Glutamatergic neuron (in vitro differentiated cells): ENCODE results near the gene ZDHHC8. TPM values are rescaled to one million over a fixed set of nuclear protein-coding genes. Genes with fewer than 3 reads are reported as not detected.

ENCODE experiments used
- DNase-seq: peaks from one replicate; pipeline ENCODE4 v3.0.0; 2022
- H3K27ac Mint-ChIP-seq: one replicate; pipeline ENCODE4 v1.8.0; 2020; ENCODE audit warnings: mild to moderate bottlenecking, mixed read lengths, inconsistent platforms; ENCODE audit not compliant: unreplicated experiment
- H3K27me3 Mint-ChIP-seq: one replicate; pipeline ENCODE4 v1.8.0; 2020; ENCODE audit warnings: mild to moderate bottlenecking, moderate library complexity, mixed read lengths, inconsistent platforms; ENCODE audit not compliant: unreplicated experiment
- H3K36me3 Mint-ChIP-seq: one replicate; pipeline ENCODE4 v1.8.0; 2020; ENCODE audit warnings: mild to moderate bottlenecking, mixed read lengths, inconsistent platforms; ENCODE audit not compliant: unreplicated experiment
- H3K4me1 Mint-ChIP-seq: one replicate; pipeline ENCODE4 v1.8.0; 2020; ENCODE audit warnings: mild to moderate bottlenecking, low read depth, mixed read lengths, inconsistent platforms; ENCODE audit not compliant: unreplicated experiment
- H3K4me3 Mint-ChIP-seq: one replicate; pipeline ENCODE4 v1.8.0; 2020; ENCODE audit warnings: mild to moderate bottlenecking, mixed read lengths, inconsistent platforms; ENCODE audit not compliant: unreplicated experiment
- H3K9me3 Mint-ChIP-seq: one replicate; pipeline ENCODE4 v1.8.0; 2020; ENCODE audit warnings: mild to moderate bottlenecking, moderate library complexity, mixed read lengths, inconsistent platforms; ENCODE audit not compliant: unreplicated experiment
- CTCF ChIP-seq: fragments of 200-600 bp; sonication (generic); IDR thresholded peaks from one replicate; pipeline ENCODE4 v1.5.0; 2021; ENCODE audit not compliant: partially characterized antibody, unreplicated experiment
- total RNA-seq: library from RNA; stranded (reverse); fragmentation: NEBNext Ultra II Directional; extraction: Animal tissue kit (Norgen Biotek cat#: 25700); gene quantifications from one replicate; pipeline ENCODE4 v1.2.1, GENCODE V29; 2021; ENCODE audit not compliant: unreplicated experiment

The ZDHHC8 gene
- total RNA-seq, 1 donor from 2014 or later, result 119 TPM

- Mint-ChIP-seq H3K36me3 (no peaks in the 10 kb centered on the region), H3K27ac (no peak overlapping the region), H3K4me1 (peaks cover 29% of the 10 kb centered on the region), H3K27me3 (peaks cover 12% of the 10 kb centered on the region), H3K9me3 (peaks cover 20% of the 10 kb centered on the region), H3K4me3 (peak overlapping the region; percentile 1)
- DNase-seq, result no peak
- no peak for TF ChIP-seq CTCF
Measured at GRCh38 chr22:20085651-20086050, 46.0 kb upstream of the ZDHHC8 start.

GRCh38 chr22:20086101-20086599 is 45.5 kb upstream of the ZDHHC8 start:
- DNase-seq, result no peak
- H3K27me3 Mint-ChIP-seq, result peaks cover 8% of the 10 kb centered on the region
- H3K27ac Mint-ChIP-seq, result no peak overlapping the region
- H3K36me3 Mint-ChIP-seq, result no peaks in the 10 kb centered on the region
- no peak overlapping the region for H3K4me3 Mint-ChIP-seq
- no peak for TF ChIP-seq CTCF
- H3K4me1 Mint-ChIP-seq, result peaks cover 29% of the 10 kb centered on the region
- H3K9me3 Mint-ChIP-seq, result peaks cover 17% of the 10 kb centered on the region

GRCh38 chr22:20086763-20087162 is 44.8 kb upstream of the ZDHHC8 start:
- H3K27me3 Mint-ChIP-seq, result peaks cover 5% of the 10 kb centered on the region
- peaks cover 25% of the 10 kb centered on the region for H3K4me1 Mint-ChIP-seq
- no peak overlapping the region for H3K4me3 Mint-ChIP-seq
- no peak overlapping the region for H3K27ac Mint-ChIP-seq
- DNase-seq, result no peak
- no peak for TF ChIP-seq CTCF
- no peaks in the 10 kb centered on the region for H3K36me3 Mint-ChIP-seq
- H3K9me3 Mint-ChIP-seq, result peaks cover 12% of the 10 kb centered on the region

- peaks cover 14% of the 10 kb centered on the region for H3K9me3 Mint-ChIP-seq
- peak overlapping the region; percentile 28 for H3K27ac Mint-ChIP-seq
- H3K4me1 Mint-ChIP-seq, result peaks cover 23% of the 10 kb centered on the region
- H3K36me3 Mint-ChIP-seq, result no peaks in the 10 kb centered on the region
- peaks cover 5% of the 10 kb centered on the region for H3K27me3 Mint-ChIP-seq
- no peak for TF ChIP-seq CTCF
- no peak overlapping the region for H3K4me3 Mint-ChIP-seq
- no peak for DNase-seq
Measured at GRCh38 chr22:20087319-20088262, 44.0 kb upstream of the ZDHHC8 start.

- no peaks in the 10 kb centered on the region for H3K36me3 Mint-ChIP-seq
Measured at GRCh38 chr22:20088263-20088648, 43.3 kb upstream of the ZDHHC8 start.

More at GRCh38 chr22:20088263-20088648, 43.3 kb upstream of the ZDHHC8 start:
- Mint-ChIP-seq H3K9me3 (peaks cover 14% of the 10 kb centered on the region), H3K27ac (no peak overlapping the region), H3K4me1 (peaks cover 16% of the 10 kb centered on the region), H3K27me3 (peaks cover 3% of the 10 kb centered on the region), H3K4me3 (no peak overlapping the region)
- TF ChIP-seq CTCF, result no peak
- no peak for DNase-seq
